ENCODE results near the gene CLDN7. TPM values are rescaled to one million over a fixed set of nuclear protein-coding genes. Genes with fewer than 3 reads are reported as not detected.

The CLDN7 gene
- total RNA-seq, 2 donors from 2014 or later: 2.3 TPM; not detected in 1

GRCh38 chr17:7220593-7221277 is 41.5 kb downstream of the CLDN7 start:
- no peak for DNase-seq (ENCODE audit: low spot score)
- H3K9me3 ChIP-seq: no peaks in the 10 kb centered on the region
- TF ChIP-seq CTCF (IDR thresholded peaks at IDR 0.05): peak in 1 of 2 donors; percentile 50
- H3K4me3 ChIP-seq: peak overlapping the region; percentile 91
- H3K27ac ChIP-seq: peak overlapping the region; percentile 97
- H3K36me3 ChIP-seq: peaks cover 49% of the 10 kb centered on the region
- no peaks in the 10 kb centered on the region for H3K27me3 ChIP-seq
- peaks cover 0 to 73% of the 10 kb centered on the region in 2 donors for H3K4me1 ChIP-seq

- DNase-seq (ENCODE audit: low spot score): peak; percentile 97
- Histone ChIP-seq H3K4me1 (peaks cover 0 to 80% of the 10 kb centered on the region in 2 donors), H3K4me3 (peak within 1 kb of the TSS; percentile 91), H3K27me3 (no peaks in the 10 kb centered on the region), H3K36me3 (peaks cover 41% of the 10 kb centered on the region), H3K27ac (peak within 1 kb of the TSS; percentile 97), H3K9me3 (no peaks in the 10 kb centered on the region)
- no peak for TF ChIP-seq CTCF (IDR thresholded peaks at IDR 0.05)
Observed at GRCh38 chr17:7219812-7220592, 42.3 kb downstream of the CLDN7 start, which contains the start of the genes ACADVL and DLG4. Gene ACADVL, plus strand, starts transcription at chr17:7219938. Its CDS starts 47 bp downstream, at chr17:7219985. Gene DLG4, minus strand, starts transcription at chr17:7219836.

- H3K27me3 ChIP-seq: no peaks in the 10 kb centered on the region
- TF ChIP-seq CTCF (IDR thresholded peaks at IDR 0.05): no peak
- peaks cover 0 to 82% of the 10 kb centered on the region in 2 donors for H3K4me1 ChIP-seq
- no peak for DNase-seq (ENCODE audit: low spot score)
- peaks cover 35% of the 10 kb centered on the region for H3K36me3 ChIP-seq
- H3K4me3 ChIP-seq: peak overlapping the region; percentile 91
- peak overlapping the region; percentile 97 for H3K27ac ChIP-seq
- H3K9me3 ChIP-seq: no peaks in the 10 kb centered on the region
Observed at GRCh38 chr17:7219229-7219811, 43.0 kb downstream of the CLDN7 start.

- no peaks in the 10 kb centered on the region for H3K27me3 ChIP-seq
- no peak for TF ChIP-seq CTCF (IDR thresholded peaks at IDR 0.05)
- peaks cover 29% of the 10 kb centered on the region for H3K36me3 ChIP-seq
- peaks cover 0 to 81% of the 10 kb centered on the region in 2 donors for H3K4me1 ChIP-seq
- H3K27ac ChIP-seq: peak overlapping the region; percentile 97
- no peak for DNase-seq (ENCODE audit: low spot score)
- H3K9me3 ChIP-seq: no peaks in the 10 kb centered on the region
- H3K4me3 ChIP-seq: no peak overlapping the region
Observed at GRCh38 chr17:7218758-7219157, 43.5 kb downstream of the CLDN7 start.

GRCh38 chr17:7218166-7218565 is 44.1 kb downstream of the CLDN7 start:
- H3K27me3 ChIP-seq: no peaks in the 10 kb centered on the region
- H3K27ac ChIP-seq: peak overlapping the region; percentile 78 to 97
- H3K4me1 ChIP-seq: peaks cover 0 to 83% of the 10 kb centered on the region in 2 donors
- peak overlapping the region; percentile 47 to 60 for H3K4me3 ChIP-seq
- no peaks in the 10 kb centered on the region for H3K9me3 ChIP-seq
- TF ChIP-seq CTCF (IDR thresholded peaks at IDR 0.05): no peak
- DNase-seq (ENCODE audit: low spot score): no peak
- peaks cover 23% of the 10 kb centered on the region for H3K36me3 ChIP-seq

All from right atrium auricular region (tissue), 2 donors.